GM18505 (cell line): Measurements from ENCODE around the gene ACOXL.

Experiments
- ATAC-seq: cut with Tn5 transposase; IDR thresholded peaks from one replicate; pipeline ENCODE4 v1.9.1; 2021; ENCODE audit not compliant: unreplicated experiment
- POLR2A ChIP-seq: IDR thresholded peaks from 4 replicates; pipeline ENCODE4 v1.6.1; 2011; ENCODE audit warnings: borderline replicate concordance; ENCODE audit not compliant: insufficient read depth, insufficient read length; ENCODE audit errors: extremely low read depth

ACOXL gene

GRCh38 chr2:110804433-110804832, 72.1 kb downstream of the ACOXL start:
- ATAC-seq, result no peak

GRCh38 chr2:110804915-110805314, 72.5 kb downstream of the ACOXL start:
- peak; percentile 55 for ATAC-seq
- TF ChIP-seq POLR2A, result no peak

More at GRCh38 chr2:110804433-110804832, 72.1 kb downstream of the ACOXL start:
- TF ChIP-seq POLR2A, result no peak

GRCh38 chr2:110805894-110806452, 73.6 kb downstream of the ACOXL start:
- ATAC-seq, result no peak
- no peak for TF ChIP-seq POLR2A

DNA sequence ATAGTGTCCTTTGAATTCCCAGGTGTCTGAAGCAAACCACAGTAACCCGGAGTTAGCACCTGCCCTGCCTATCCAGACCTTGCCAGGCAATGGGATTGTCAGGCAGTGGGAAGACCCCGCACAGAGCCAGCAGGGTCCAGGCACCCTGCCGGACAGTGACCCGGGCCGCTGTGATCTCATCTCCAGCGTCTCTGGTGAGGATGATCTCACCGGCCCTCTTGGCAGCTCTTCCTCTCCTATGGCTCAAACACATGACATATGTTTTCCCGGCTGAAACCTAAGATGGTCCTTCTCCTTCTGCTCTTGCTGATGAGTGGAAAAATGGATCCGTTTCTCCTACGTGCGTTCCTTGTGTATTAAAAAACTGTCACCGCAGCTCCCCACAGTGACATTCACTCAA, 75.1 kb downstream of the ACOXL start:
- no peak for ATAC-seq
- TF ChIP-seq POLR2A, result no peak

GRCh38 chr2:110810404-110810803, 78.0 kb downstream of the ACOXL start:
- ATAC-seq, result no peak
- TF ChIP-seq POLR2A, result no peak

DNA sequence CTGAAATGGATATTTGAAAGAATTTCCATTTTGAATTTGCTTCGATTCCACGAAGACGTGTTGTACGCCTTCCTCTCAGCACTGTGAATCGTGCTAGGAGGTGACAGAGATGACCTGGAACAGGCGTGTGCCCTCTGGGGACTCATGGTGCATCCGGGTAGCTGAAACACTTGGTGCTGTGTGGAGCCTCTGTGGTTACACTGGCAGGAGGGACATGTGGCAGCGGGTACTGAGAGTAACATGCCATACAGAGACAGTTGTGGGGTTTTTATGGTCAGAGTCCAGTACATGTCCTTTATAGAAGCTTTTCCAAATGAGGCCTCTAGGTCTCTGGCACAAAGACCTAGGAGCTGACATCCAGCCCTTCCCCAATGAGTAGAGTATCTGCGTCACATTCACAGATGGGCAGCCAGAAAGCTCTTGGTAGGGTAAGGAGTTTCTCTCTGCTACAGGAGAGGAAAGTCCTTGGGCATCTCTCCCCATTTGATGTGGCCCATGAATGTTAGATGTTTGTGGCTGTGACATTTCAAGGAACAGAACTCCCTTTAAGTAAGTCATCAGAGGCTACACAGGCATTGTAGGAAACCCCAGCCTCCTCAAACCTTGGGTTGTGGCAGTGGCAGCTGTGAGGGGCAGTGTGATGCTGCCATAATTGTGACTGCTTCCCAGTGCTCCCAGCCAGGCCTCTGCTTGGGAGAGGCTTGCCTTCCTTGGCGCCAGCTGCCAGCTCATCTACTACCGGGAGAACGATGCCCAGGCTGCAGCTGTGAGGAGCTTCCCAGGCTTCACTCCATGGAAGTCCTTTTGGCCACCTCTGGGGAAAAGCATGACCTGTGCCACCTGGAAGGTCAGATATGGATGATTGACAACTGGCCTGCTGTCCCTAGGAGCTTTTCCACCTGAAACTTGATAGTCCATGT, 80.6 kb downstream of the ACOXL start:
- TF ChIP-seq POLR2A, result no peak
- ATAC-seq, result no peak

DNA sequence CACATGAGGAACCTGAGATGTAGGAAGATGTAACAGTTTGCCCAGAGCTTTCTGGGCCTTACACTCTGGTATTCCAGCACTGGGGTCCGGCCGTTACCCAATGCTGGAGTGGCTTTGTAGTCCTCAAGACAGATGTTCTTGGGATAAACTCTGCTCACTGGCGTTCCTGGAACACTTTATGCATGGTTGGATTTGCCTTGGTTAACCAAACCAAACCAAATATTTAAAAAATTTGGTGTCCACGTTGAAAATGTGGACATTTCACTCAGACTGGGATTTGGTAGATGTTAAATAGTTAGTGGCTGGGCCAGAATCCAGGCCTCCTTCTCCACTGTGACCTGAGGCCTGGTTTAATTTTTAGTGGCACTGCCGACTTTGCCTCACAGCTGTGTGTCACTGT, 81.5 kb downstream of the ACOXL start:
- no peak for ATAC-seq

GRCh38 chr2:110815938-110816337, 83.6 kb downstream of the ACOXL start:
- no peak for TF ChIP-seq POLR2A
- no peak for ATAC-seq

More for the DNA sequence above, 81.5 kb downstream of the ACOXL start:
- TF ChIP-seq POLR2A, result no peak

GRCh38 chr2:110816404-110817365, 84.3 kb downstream of the ACOXL start:
- no peak for TF ChIP-seq POLR2A
- ATAC-seq, result no peak

GRCh38 chr2:110818767-110819481, 86.6 kb downstream of the ACOXL start:
- no peak for TF ChIP-seq POLR2A
- no peak for ATAC-seq

DNA sequence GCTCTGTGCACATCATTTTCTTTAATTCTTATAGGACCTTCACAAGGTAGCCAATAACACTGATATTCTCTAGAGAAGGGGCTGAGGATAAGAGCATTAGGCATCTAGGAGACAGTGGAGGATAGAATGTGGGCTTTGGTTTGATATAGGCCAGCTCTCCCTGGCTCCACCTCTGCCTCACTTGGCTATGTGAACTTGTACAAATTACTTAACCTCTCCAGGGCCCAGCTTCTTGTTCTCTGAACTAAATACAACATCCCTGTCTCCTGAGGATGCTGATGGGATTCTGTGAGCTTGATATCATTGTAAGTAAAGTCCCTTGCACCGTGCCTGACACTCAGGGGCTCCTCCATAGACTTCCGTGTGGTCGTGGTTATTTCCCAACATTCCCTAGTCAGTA, 87.3 kb downstream of the ACOXL start:
- no peak for TF ChIP-seq POLR2A
- no peak for ATAC-seq

DNA sequence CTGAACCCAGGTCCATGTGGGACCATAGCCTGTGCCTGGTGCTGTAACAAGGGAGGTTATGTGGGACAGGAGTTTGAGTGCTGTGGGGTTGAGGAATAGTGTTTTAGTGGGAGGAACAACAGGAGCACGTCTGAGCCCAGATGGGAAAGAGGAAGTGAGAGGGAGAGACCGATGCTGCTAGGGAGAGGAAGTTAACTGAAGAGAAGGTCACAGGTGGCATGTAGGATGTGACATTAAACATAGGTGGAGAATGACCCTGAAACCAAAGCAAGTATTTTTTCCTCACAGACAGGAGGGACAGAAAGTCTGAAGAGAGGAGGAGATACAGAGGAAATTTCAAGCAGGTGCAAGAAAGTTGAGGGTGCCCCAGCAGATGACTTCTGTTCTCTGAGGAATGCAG, 87.8 kb downstream of the ACOXL start:
- no peak for TF ChIP-seq POLR2A
- ATAC-seq, result no peak
